AG04449 (cell line): ENCODE data around the gene SLC25A47.

Source experiments
- CTCF ChIA-PET: fragments of 350-600 bp; formaldehyde crosslinking; extraction: SDS; loops from one replicate; lab custom pipeline; 2021; ENCODE audit warnings: antibody characterized with exemption; lab: Yijun Ruan, JAX
- POLR2A ChIA-PET: fragments of 400-600, 350-600 bp; formaldehyde crosslinking; extraction: SDS; loops from one replicate; lab custom pipeline; 2020; ENCODE audit warnings: antibody characterized with exemption, inconsistent platforms; lab: Yijun Ruan, JAX
- DNase-seq: peaks from one replicate; pipeline ENCODE4 v3.0.0-alpha.2; 2010; ENCODE audit warnings: low read depth, low spot score
- H3K4me3 ChIP-seq: 2 replicates; pipeline ENCODE4 v1.5.1; 2011; ENCODE audit warnings: low read depth, mild to moderate bottlenecking, control low read depth, low read length
- TF ChIP-seq, protein P1 (sequence below): IDR thresholded peaks from one replicate; pipeline ENCODE4 v1.5.1; 2011; ENCODE audit warnings: mild to moderate bottlenecking, moderate library complexity, low read length, control low read depth, inconsistent platforms; ENCODE audit not compliant: insufficient read depth; ENCODE audit errors: missing control alignments

The SLC25A47 gene

DNA sequence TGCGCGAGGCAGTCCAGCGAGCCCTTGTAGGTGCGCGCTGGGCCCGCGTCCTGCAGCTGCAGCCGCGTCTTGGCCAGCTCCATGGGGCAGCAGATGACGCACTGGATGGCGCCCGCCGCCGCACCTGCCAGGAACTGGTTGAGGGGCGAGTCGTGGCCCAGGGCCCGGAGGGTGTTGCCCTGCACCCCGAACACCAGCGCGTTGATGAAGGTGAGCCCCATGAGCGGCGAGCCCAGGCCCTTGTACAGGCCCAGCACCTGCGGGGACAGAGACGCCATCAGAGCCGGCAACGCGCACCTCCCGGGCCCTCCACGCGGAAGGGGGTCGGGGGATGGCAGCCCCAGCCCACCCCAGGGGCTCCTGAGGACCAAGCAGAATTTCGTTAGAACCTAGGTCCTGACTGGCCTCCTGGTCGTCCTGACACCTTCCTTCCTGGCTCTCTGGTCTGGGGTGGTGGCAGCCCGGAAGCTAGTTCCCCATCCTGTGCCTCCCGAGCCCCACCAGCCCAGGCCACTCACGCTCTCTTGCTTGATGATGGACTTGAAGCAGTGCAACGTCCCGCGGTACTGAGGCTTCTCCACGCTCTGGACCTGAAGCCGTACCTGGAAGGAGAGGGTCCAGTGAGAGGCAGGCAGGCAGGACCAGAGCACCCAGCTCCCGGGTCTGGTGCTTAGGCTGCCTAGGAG lies 30.2 kb upstream of the SLC25A47 start:
- DNase-seq = no peak
- CTCF ChIA-PET = interaction anchor here (4.2 to 14.1 kb wide), 2 partner anchors 8 to 10 kb away, joined by 26 to 141 read pairs; no protein-coding TSS in a partner anchor
- no peak overlapping the region for H3K4me3 ChIP-seq
- POLR2A ChIA-PET = no interaction called here
- TF ChIP-seq, protein P1, sequence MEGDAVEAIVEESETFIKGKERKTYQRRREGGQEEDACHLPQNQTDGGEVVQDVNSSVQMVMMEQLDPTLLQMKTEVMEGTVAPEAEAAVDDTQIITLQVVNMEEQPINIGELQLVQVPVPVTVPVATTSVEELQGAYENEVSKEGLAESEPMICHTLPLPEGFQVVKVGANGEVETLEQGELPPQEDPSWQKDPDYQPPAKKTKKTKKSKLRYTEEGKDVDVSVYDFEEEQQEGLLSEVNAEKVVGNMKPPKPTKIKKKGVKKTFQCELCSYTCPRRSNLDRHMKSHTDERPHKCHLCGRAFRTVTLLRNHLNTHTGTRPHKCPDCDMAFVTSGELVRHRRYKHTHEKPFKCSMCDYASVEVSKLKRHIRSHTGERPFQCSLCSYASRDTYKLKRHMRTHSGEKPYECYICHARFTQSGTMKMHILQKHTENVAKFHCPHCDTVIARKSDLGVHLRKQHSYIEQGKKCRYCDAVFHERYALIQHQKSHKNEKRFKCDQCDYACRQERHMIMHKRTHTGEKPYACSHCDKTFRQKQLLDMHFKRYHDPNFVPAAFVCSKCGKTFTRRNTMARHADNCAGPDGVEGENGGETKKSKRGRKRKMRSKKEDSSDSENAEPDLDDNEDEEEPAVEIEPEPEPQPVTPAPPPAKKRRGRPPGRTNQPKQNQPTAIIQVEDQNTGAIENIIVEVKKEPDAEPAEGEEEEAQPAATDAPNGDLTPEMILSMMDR = no peak

DNA sequence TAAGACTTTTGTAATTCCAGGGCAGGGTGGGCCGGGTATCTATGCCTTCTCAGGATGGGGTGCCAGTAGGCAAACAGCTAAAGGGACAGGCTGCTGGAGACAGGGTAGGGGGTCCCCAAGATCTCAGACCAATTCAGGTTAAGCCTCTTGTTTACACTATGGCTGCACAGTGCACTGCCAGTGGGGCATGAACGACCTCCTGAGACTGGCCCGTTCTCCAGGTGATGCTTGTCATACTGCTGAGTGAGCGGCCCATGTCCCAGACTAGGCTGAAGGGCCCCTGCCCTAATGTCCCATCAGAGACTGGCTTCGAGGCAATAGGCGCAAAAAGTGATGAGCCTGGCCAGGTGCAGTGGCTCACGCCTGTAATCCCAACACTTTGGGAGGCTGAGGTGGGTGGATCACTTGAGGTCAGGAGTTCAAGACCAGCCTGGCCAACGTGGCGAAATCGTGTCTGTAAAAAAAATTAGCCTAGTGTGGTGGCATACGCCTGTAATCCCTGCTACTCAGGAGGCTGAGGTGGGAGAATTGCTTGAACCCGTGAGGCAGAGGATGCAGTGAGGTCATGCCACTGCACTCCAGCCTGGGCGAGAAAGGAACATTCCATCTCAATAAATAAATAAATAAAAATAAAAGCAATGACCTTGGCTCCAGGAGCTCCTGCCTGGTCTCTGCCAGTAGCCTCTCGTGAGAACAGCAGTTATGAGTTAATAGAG lies 29.5 kb upstream of the SLC25A47 start:
- H3K4me3 ChIP-seq = no peak overlapping the region
- DNase-seq = no peak
- CTCF ChIA-PET = interaction anchor here (4.2 to 14.1 kb wide), 2 partner anchors 9 to 10 kb away, joined by 26 to 141 read pairs; no protein-coding TSS in a partner anchor
- POLR2A ChIA-PET = no interaction called here
- TF ChIP-seq, protein P1 = no peak

DNA sequence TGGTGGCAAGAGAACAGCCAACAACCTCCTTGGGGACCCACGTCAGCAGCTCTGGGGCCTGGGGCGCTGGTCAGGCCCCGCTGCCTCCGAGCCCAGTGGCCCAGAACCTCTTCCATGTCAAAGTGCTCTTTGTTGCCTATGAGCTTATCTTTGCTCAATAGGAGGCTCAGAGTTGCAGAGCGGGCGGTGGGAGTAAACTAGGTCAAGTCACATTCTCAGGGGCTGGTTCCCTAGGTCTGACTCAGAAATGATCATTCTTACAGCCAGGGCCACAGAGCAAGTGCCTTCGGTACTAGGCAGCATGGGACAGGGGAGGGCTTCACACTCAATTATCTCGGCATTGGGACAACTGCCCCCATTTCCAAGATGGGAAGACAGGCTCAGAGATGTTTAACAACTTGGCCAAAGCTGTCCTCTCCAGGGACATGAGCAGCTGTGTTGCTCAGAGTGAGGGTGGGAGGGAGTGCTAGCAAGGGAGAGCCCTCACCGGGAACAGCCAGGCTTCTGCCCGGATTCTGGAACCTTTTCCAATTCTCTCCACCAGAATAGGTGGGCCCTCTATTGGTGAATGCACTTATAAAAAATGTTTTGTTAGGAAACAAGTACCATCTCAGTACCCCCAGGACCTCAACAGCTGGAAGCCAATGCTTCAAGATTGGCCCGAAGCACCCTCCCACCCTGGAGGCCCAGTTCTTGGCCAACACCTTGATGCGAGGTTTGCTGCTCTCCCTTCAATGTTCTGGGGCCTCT lies 28.8 kb upstream of the SLC25A47 start:
- TF ChIP-seq, protein P1 = no peak
- ChIA-PET POLR2A (interaction anchor here (0.6 kb wide), 1 partner anchor 352 kb away, joined by 3 read pairs; no protein-coding TSS in a partner anchor), CTCF (interaction anchor here (0.9 to 14.1 kb wide), 4 partner anchors 9 to 1333 kb away, joined by 3 to 141 read pairs (median 14); no protein-coding TSS in a partner anchor)
- no peak for DNase-seq
- H3K4me3 ChIP-seq = no peak overlapping the region

DNA sequence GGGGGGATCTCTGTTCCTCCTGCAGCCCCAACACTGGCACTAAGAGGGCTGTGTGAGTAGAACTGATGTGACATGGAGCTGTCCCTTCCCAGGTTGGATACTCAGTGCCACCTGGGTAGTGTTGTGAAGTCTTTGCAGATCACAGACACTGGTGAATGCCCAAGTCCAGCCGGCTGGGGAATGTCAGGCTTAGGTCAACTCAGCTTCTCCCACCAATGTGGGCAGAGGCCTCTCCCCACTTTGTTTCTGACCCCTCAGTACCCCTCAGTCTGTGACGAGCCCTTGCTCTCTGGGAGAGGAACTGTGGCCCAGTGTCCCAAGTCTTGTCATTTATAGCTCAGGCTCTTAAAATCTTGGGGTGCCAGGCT lies 28.2 kb upstream of the SLC25A47 start:
- TF ChIP-seq, protein P1 = no peak
- ChIA-PET POLR2A (interaction anchor here (0.6 kb wide), 1 partner anchor 353 kb away, joined by 3 read pairs; no protein-coding TSS in a partner anchor), CTCF (interaction anchor here (0.9 to 14.1 kb wide), 4 partner anchors 8 to 1333 kb away, joined by 3 to 141 read pairs (median 14); no protein-coding TSS in a partner anchor)
- DNase-seq = no peak
- no peak overlapping the region for H3K4me3 ChIP-seq

DNA sequence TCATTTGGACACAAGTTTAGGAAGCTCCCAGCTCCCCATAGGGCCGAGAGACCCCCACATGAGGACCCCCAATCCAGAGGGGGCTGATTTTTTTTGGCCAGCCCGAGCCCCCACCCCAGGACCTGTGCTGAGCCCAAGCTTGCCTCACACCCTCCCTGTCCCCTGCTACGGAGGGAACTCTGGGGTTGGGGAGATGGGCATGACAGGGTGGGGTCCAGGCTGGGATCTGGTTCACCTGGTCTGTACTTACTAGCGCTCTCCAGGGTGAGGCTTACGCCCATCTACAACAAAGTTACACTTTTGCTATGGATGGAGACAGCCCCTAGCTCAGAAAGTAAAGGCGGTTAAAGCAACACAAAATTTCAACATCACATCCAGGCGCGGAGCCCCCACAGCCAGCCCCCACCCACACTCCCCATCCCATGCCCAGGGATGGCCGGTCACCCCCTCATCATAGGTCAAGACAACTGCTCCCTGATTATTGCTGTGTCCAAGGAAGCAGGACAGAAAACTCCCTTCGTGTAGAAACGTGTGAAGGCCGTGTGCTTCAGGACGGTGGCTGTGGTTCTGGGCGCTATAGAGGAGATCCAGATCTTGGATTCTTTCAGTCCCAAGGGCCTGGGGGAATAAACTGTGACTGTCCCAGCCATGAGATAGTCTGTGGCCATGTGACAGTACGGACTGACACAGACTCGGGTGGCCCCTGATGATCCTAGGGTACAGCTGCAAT lies 27.6 kb upstream of the SLC25A47 start:
- DNase-seq = no peak
- H3K4me3 ChIP-seq = no peak overlapping the region
- CTCF ChIA-PET = interaction anchor here (0.9 to 14.1 kb wide), 5 partner anchors 8 to 1332 kb away, joined by 3 to 141 read pairs (median 6); no protein-coding TSS in a partner anchor
- TF ChIP-seq, protein P1 = no peak
- POLR2A ChIA-PET = no interaction called here
